Aorta (tissue), 4 donors: ENCODE results near the gene INSM2. TPM values are rescaled to one million over a fixed set of nuclear protein-coding genes. Genes with fewer than 3 reads are reported as not detected.

Source experiments
- polyA plus RNA-seq, 2 donors: library from polyadenylated mRNA; stranded (reverse); fragments of 200-250 nt; gene quantifications; one replicate each; pipeline ENCODE4 v1.2.3, GENCODE V29; 2013
- total RNA-seq, 2 donors: library from RNA; stranded (reverse); fragmentation: NEBNext Ultra II Directional; extraction: Animal tissue kit (Norgen Biotek cat#: 25700); gene quantifications; one replicate each; pipeline ENCODE4 v1.2.1, GENCODE V29; 2021
- donor health status: healthy with polysubstance abuse.
- donor health status: Bipolar disorder and iron deficiency.
- donor health status: DM: no; HTN: no; CAD: no.
- donor health status: DM: yes; HTN: yes; CAD: no.

The INSM2 gene
- total and polyA plus RNA-seq, 4 donors, result not detected

Other genes with a start within 250 kb of the INSM2 start
- 100 to 1,000 TPM in 1 of 2 donors, 10 to 100 TPM in 1; 91.6 to 109 TPM for gene PSMA6, start 241.8 kb upstream of the INSM2 start, total RNA-seq
- gene PSMA6, start 241.8 kb upstream of the INSM2 start, polyA plus RNA-seq, result 100 to 1,000 TPM in 1 of 2 donors, 10 to 100 TPM in 1; 95.7 to 174 TPM
- 100 to 1,000 TPM; 126 to 186 TPM for gene NFKBIA, start 129.4 kb upstream of the INSM2 start, total RNA-seq
- 10 to 100 TPM; 83.0 to 97.1 TPM for gene NFKBIA, start 129.4 kb upstream of the INSM2 start, polyA plus RNA-seq